ENCODE measurements around the gene TADA2B.

DNA sequence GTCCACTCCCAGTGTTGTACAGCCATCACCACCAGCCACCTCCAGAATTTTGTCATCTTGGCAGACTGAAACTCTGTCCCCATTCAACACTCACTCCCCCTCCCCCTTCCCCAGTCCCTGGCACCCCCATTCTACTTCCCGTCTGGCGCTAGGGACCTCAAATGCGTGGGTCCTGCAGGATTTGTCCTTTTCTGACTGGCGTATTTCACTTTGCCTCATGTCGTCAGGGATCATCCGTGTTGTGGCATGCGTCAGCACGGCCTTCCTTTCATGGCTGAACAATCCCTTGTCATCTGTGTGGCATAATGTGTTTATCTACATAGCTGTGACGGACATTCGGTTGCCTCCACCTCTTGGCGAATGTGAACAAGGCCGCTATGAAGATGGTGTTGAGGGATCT is 5.5 kb downstream of the TADA2B start:
- TF ChIP-seq, protein P1, sequence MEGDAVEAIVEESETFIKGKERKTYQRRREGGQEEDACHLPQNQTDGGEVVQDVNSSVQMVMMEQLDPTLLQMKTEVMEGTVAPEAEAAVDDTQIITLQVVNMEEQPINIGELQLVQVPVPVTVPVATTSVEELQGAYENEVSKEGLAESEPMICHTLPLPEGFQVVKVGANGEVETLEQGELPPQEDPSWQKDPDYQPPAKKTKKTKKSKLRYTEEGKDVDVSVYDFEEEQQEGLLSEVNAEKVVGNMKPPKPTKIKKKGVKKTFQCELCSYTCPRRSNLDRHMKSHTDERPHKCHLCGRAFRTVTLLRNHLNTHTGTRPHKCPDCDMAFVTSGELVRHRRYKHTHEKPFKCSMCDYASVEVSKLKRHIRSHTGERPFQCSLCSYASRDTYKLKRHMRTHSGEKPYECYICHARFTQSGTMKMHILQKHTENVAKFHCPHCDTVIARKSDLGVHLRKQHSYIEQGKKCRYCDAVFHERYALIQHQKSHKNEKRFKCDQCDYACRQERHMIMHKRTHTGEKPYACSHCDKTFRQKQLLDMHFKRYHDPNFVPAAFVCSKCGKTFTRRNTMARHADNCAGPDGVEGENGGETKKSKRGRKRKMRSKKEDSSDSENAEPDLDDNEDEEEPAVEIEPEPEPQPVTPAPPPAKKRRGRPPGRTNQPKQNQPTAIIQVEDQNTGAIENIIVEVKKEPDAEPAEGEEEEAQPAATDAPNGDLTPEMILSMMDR (IDR thresholded peaks at IDR 0.05) = no peak
- no peak for TF ChIP-seq POLR2A (IDR thresholded peaks at IDR 0.05)
